ENCODE data around the gene PARVB. TPM values are rescaled to one million over a fixed set of nuclear protein-coding genes. Genes with fewer than 3 reads are reported as not detected.

The PARVB gene
- total and polyA plus RNA-seq, 2 donors (not counting 3 experiments of a cell fraction or from before 2014, with no cell fraction given), result 155 to 162 TPM

- Histone ChIP-seq H3K9me1 (replicated peaks; ENCODE audit: control insufficient read depth, extremely low read depth, insufficient read depth, low read length) (no peaks in the 10 kb centered on the region), H3K79me2 (ENCODE audit: control insufficient read depth, insufficient read depth, low read length) (peaks cover 90% of the 10 kb centered on the region), H3K9ac (replicated peaks; ENCODE audit: extremely low read depth, insufficient read depth, low read length) (no peak overlapping the region), H3K27me3 (ENCODE audit: control insufficient read depth in 2 of 2, insufficient read depth in 2 of 2, low read length in 2 of 2) (no peaks in the 10 kb centered on the region), H3K4me2 (ENCODE audit: insufficient read depth, low read length) (no peak overlapping the region), H3K4me1 (ENCODE audit: control insufficient read depth, extremely low read depth, insufficient read depth, low read length) (peaks cover 18% of the 10 kb centered on the region), H3K9me3 (replicated peaks; ENCODE audit: control insufficient read depth, insufficient read depth, low read length) (no peaks in the 10 kb centered on the region), H4K20me1 (replicated peaks; ENCODE audit: control insufficient read depth, extremely low read depth, insufficient read depth, low read length) (no peaks in the 10 kb centered on the region), H3K27ac (ENCODE audit: insufficient read depth, low read depth, low read length) (no peak overlapping the region), H3K4me3 (replicated peaks in 1 of 3; ENCODE audit: insufficient read depth in 1 of 3, low read depth in 1 of 3, low read length in 3 of 3) (no peak overlapping the region), H3K36me3 (ENCODE audit: control insufficient read depth in 2 of 2, extremely low read depth in 1 of 2, insufficient read depth in 2 of 2, low read length in 2 of 2) (no peaks in the 10 kb centered on the region), H2AFZ (ENCODE audit: low read depth, low read length) (no peak overlapping the region)
- BruUV-seq (replicated peaks), result no TSS peak
- ChIA-PET CTCF (interaction anchor here (1.0 to 8.4 kb wide), 6 partner anchors 12 to 77 kb away, joined by 3 to 50 read pairs (median 6); no protein-coding TSS in a partner anchor), POLR2A (no interaction called here)
- intact Hi-C loops (cut with micrococcal nuclease), result no loop called here
- FAIRE-seq (no peak), DNase-seq (ENCODE audit: low read depth, low spot score) (no peak)
- dilution Hi-C loops (cut with MboI; ENCODE audit: extremely low pct_ligation_motif_present, low sequenced_read_pairs), result no loop called here
- TF ChIP-seq JUN (IDR thresholded peaks at IDR 0.05; ENCODE audit: borderline replicate concordance, insufficient read depth, insufficient read length, low read depth), result no peak
- no peak for TF ChIP-seq POLR2AphosphoS5 (IDR thresholded peaks at IDR 0.05; ENCODE audit: insufficient read depth, low read depth, low read length)
- TF ChIP-seq CTCF (IDR thresholded peaks at IDR 0.05; ENCODE audit: extremely low read depth in 1 of 2, insufficient read depth in 1 of 2, low read depth in 1 of 2, low read length in 2 of 2), result no peak
- TF ChIP-seq POLR2A (IDR thresholded peaks at IDR 0.05; ENCODE audit: low read depth, low read length), result no peak
- TF ChIP-seq MAX (IDR thresholded peaks at IDR 0.05; ENCODE audit: insufficient read depth, insufficient read length), result no peak
- no peak for TF ChIP-seq MYC (IDR thresholded peaks at IDR 0.05; ENCODE audit: low read depth, low read length)
- TF ChIP-seq EZH2 (IDR thresholded peaks at IDR 0.05; ENCODE audit: borderline replicate concordance, low read depth, low read length, severe bottlenecking), result no peak
Measured at GRCh38 chr22:44070029-44070428, 45.9 kb downstream of the PARVB start.

All from endothelial cell of umbilical vein (primary cell).